RWPE1 (cell line): ENCODE results near the gene NBAS.

ENCODE experiments used
- CTCF ChIA-PET: fragments of 350-600 bp; sonication (Branson Sonifier 250); formaldehyde crosslinking; extraction: SDS; loops from one replicate; lab custom pipeline; 2021; lab: Yijun Ruan, JAX
- POLR2A ChIA-PET: fragments of 400-600 bp; formaldehyde crosslinking; extraction: SDS; loops from one replicate; lab custom pipeline; 2020; ENCODE audit warnings: antibody characterized with exemption; ENCODE audit not compliant: low non-redundant PET; lab: Yijun Ruan, JAX
- DNase-seq: peaks from one replicate; pipeline ENCODE4 v3.0.0; 2012; ENCODE audit warnings: low spot score
- H3K27ac ChIP-seq: fragments of 450-650 bp; 2 replicates; pipeline ENCODE4 v1.5.1; 2017
- CTCF ChIP-seq: fragments of 450-650 bp; conservative IDR thresholded peaks from 2 replicates; pipeline ENCODE4 v1.5.1; 2017; ENCODE audit warnings: low read depth, mild to moderate bottlenecking

Gene NBAS

GRCh38 chr2:15302154-15302553 is 259.0 kb downstream of the NBAS start:
- H3K27ac ChIP-seq = no peak overlapping the region
- no peak for DNase-seq
- TF ChIP-seq CTCF = no peak
- POLR2A ChIA-PET = no interaction called here
- CTCF ChIA-PET = no interaction called here

- CTCF ChIA-PET = interaction anchor here (0.7 kb wide), 1 partner anchor 560 kb away, joined by 3 read pairs; no protein-coding TSS in a partner anchor
- H3K27ac ChIP-seq = no peak overlapping the region
- DNase-seq = no peak
- no peak for TF ChIP-seq CTCF
- POLR2A ChIA-PET = no interaction called here
Observed at GRCh38 chr2:15300624-15301573, 260.2 kb downstream of the NBAS start.

- no peak overlapping the region for H3K27ac ChIP-seq
- no peak for DNase-seq
- no peak for TF ChIP-seq CTCF
- POLR2A ChIA-PET = no interaction called here
- CTCF ChIA-PET = no interaction called here
Observed at GRCh38 chr2:15299904-15300520, 261.1 kb downstream of the NBAS start.

GRCh38 chr2:15298770-15299169 is 262.4 kb downstream of the NBAS start:
- DNase-seq = peak; percentile 23
- H3K27ac ChIP-seq = no peak overlapping the region
- CTCF ChIA-PET = no interaction called here
- POLR2A ChIA-PET = no interaction called here
- TF ChIP-seq CTCF = no peak

- POLR2A ChIA-PET = no interaction called here
- DNase-seq = no peak
- no peak for TF ChIP-seq CTCF
- H3K27ac ChIP-seq = no peak overlapping the region
- CTCF ChIA-PET = no interaction called here
Observed at GRCh38 chr2:15293262-15293937, 267.7 kb downstream of the NBAS start.

GRCh38 chr2:15287447-15288184 is 273.5 kb downstream of the NBAS start:
- H3K27ac ChIP-seq = no peak overlapping the region
- CTCF ChIA-PET = no interaction called here
- DNase-seq = no peak
- POLR2A ChIA-PET = no interaction called here
- TF ChIP-seq CTCF = no peak
